Liver (tissue), 9 donors: ENCODE measurements around the gene MSLN. TPM values are rescaled to one million over a fixed set of nuclear protein-coding genes. Genes with fewer than 3 reads are reported as not detected.

Experiments
- DNase-seq: peaks from one replicate; pipeline ENCODE4 v3.0.0-alpha.2; 2017; ENCODE audit warnings: low spot score
- H3K27ac ChIP-seq, 2 donors: one replicate each; pipeline ENCODE4 v1.7.0; 2013; ENCODE audit warnings: inconsistent platforms in 2 of 2, low read length in 2 of 2, control low read depth in 1 of 2, low read depth in 1 of 2, mild to moderate bottlenecking in 1 of 2
- H3K27me3 ChIP-seq, 4 donors: one replicate each; pipeline versions ENCODE4 v1.6.1 to v1.7.0; 2013; ENCODE audit warnings: low read length in 3 of 4, inconsistent platforms in 1 of 4, mild to moderate bottlenecking in 1 of 4, moderate library complexity in 1 of 4; ENCODE audit not compliant: control insufficient read depth in 4 of 4, insufficient read depth in 4 of 4
- H3K36me3 ChIP-seq, 4 donors: one replicate each; pipeline versions ENCODE4 v1.6.1 to v1.7.0; 2013; ENCODE audit warnings: low read length in 3 of 4, mild to moderate bottlenecking in 3 of 4, low read depth in 1 of 4, moderate library complexity in 1 of 4; ENCODE audit not compliant: control insufficient read depth in 4 of 4, insufficient read depth in 3 of 4
- H3K4me1 ChIP-seq, 4 donors: one replicate each; pipeline versions ENCODE4 v1.6.1 to v1.7.0; 2013; ENCODE audit warnings: low read length in 3 of 4, mild to moderate bottlenecking in 3 of 4, moderate library complexity in 1 of 4; ENCODE audit not compliant: control insufficient read depth in 4 of 4, insufficient read depth in 4 of 4
- H3K4me3 ChIP-seq, 3 donors: one replicate each; pipeline versions ENCODE4 v1.6.1 to v1.7.0; 2013; ENCODE audit warnings: low read length in 3 of 3, control low read depth in 1 of 3, low read depth in 1 of 3, mild to moderate bottlenecking in 1 of 3
- H3K9ac ChIP-seq, 2 donors: one replicate each; pipeline ENCODE4 v1.7.0; 2013; ENCODE audit warnings: low read length in 2 of 2, mild to moderate bottlenecking in 2 of 2, moderate library complexity in 2 of 2, control low read depth in 1 of 2, low read depth in 1 of 2
- H3K9me3 ChIP-seq, 4 donors: one replicate each; pipeline versions ENCODE4 v1.6.1 to v1.7.0; 2013; ENCODE audit warnings: low read length in 3 of 4; ENCODE audit not compliant: control insufficient read depth in 4 of 4
- CTCF ChIP-seq: fragments of 150-350 bp; IDR thresholded peaks from 2 replicates; pipeline ENCODE4 v1.5.1; 2017; ENCODE audit warnings: improper control_type of control experiment, low read depth, low read length; ENCODE audit not compliant: missing input control
- EGR1 ChIP-seq, 2 donors: IDR thresholded peaks; 2 replicates each; pipeline ENCODE4 v1.6.1; 2016 to 2018; ENCODE audit warnings: antibody characterized with exemption in 2 of 2, low read depth in 2 of 2
- FOXA1 ChIP-seq: IDR thresholded peaks from 2 replicates; pipeline ENCODE4 v1.6.1; 2016; ENCODE audit warnings: antibody characterized with exemption
- FOXA2 ChIP-seq: IDR thresholded peaks from 2 replicates; pipeline ENCODE4 v1.6.1; 2016; ENCODE audit warnings: antibody characterized with exemption
- GABPA ChIP-seq, 2 donors: IDR thresholded peaks in 1 of 2; conservative IDR thresholded peaks in 1 of 2; 2 replicates each; pipeline ENCODE4 v1.6.1; 2016; ENCODE audit warnings: antibody characterized with exemption in 2 of 2, mild to moderate bottlenecking in 1 of 2, moderate library complexity in 1 of 2
- HNF4A ChIP-seq, 2 donors: conservative IDR thresholded peaks; 2 replicates each; pipeline ENCODE4 v1.6.1; 2016; ENCODE audit warnings: antibody characterized with exemption in 2 of 2, mild to moderate bottlenecking in 2 of 2
- HNF4G ChIP-seq: IDR thresholded peaks from 2 replicates; pipeline ENCODE4 v1.6.1; 2016; ENCODE audit warnings: antibody characterized with exemption
- JUND ChIP-seq, 2 donors: IDR thresholded peaks; 2 replicates each; pipeline ENCODE4 v1.6.1; 2016; ENCODE audit warnings: antibody characterized with exemption in 2 of 2
- MAX ChIP-seq: IDR thresholded peaks from 2 replicates; pipeline ENCODE4 v1.6.1; 2016; ENCODE audit warnings: antibody characterized with exemption
- NR2F2 ChIP-seq: IDR thresholded peaks from 2 replicates; pipeline ENCODE4 v1.6.1; 2016; ENCODE audit warnings: antibody characterized with exemption
- RAD21 ChIP-seq, 2 donors: IDR thresholded peaks; 2 replicates each; pipeline ENCODE4 v1.6.1; 2016; ENCODE audit warnings: antibody characterized with exemption in 2 of 2, mild to moderate bottlenecking in 2 of 2
- RXRA ChIP-seq, 2 donors: IDR thresholded peaks; 2 replicates each; pipeline ENCODE4 v1.6.1; 2017 to 2018; ENCODE audit warnings: antibody characterized with exemption in 2 of 2, mild to moderate bottlenecking in 1 of 2
- SP1 ChIP-seq: IDR thresholded peaks from 2 replicates; pipeline ENCODE4 v1.6.1; 2018; ENCODE audit warnings: antibody characterized with exemption, mild to moderate bottlenecking
- TAF1 ChIP-seq: conservative IDR thresholded peaks from 2 replicates; pipeline ENCODE4 v1.6.1; 2016; ENCODE audit warnings: antibody characterized with exemption, mild to moderate bottlenecking
- YY1 ChIP-seq: IDR thresholded peaks from 2 replicates; pipeline ENCODE4 v1.6.1; 2016; ENCODE audit warnings: antibody characterized with exemption, mild to moderate bottlenecking
- ZBTB33 ChIP-seq: IDR thresholded peaks from 2 replicates; pipeline ENCODE4 v1.6.1; 2016; ENCODE audit warnings: antibody characterized with exemption
- WGBS: extraction: QIAGEN DNeasy Blood & Tissue Kit; methylation state at CpG from one replicate; pipeline ENCODE4 v1.1.7; 2013; 5-methylcytosine and 5-hydroxymethylcytosine counted together
- polyA plus RNA-seq, 2 donors: library from polyadenylated mRNA; stranded (reverse) in 1 of 2; unstranded in 1 of 2; fragments of 200-250 nt in 1 of 2; fragments of >200 nt in 1 of 2; fragmentation: Nextera tagmentation in 1 of 2; extraction: Ambion mirVana in 1 of 2; gene quantifications; one replicate each; pipeline versions ENCODE4 v1.2.1 to v1.2.3, GENCODE V29; 2013 to 2015
- total RNA-seq, 2 donors: library from RNA; depleted of rRNA; stranded (reverse); fragments of >200 nt; gene quantifications; one replicate each; pipeline ENCODE4 v1.2.3, GENCODE V29; 2014
- donor health status: healthy.
- donor health status: healthy.
- donor health status: healthy.
- donor health status: healthy.
- donor health status: healthy.

MSLN gene
- total and polyA plus RNA-seq, 4 donors = 0.03 to 0.65 (median 0.08) TPM; not detected in 1

GRCh38 chr16:764848-765487, 4.4 kb downstream of the MSLN start:
- Histone ChIP-seq H3K36me3 (no peaks in the 10 kb centered on the region), H3K4me1 (peaks cover 0 to 1% (median 0%) of the 10 kb centered on the region in 4 donors), H3K9ac (no peak overlapping the region), H3K27ac (no peak overlapping the region), H3K9me3 (no peaks in the 10 kb centered on the region), H3K27me3 (peaks cover 0 to 3% (median 0%) of the 10 kb centered on the region in 4 donors), H3K4me3 (no peak overlapping the region)
- WGBS = 87% methylated on average over 38 of the region's 38 CpGs
- TF ChIP-seq MAX (no peak), RAD21 (IDR thresholded peaks at IDR 0.05) (no peak), SP1 (no peak), NR2F2 (no peak), HNF4A (conservative IDR thresholded peaks at IDR 0.05) (no peak), GABPA (IDR thresholded peaks at IDR 0.05 in 1 of 2, conservative IDR thresholded peaks at IDR 0.05 in 1 of 2) (no peak), YY1 (no peak), TAF1 (no peak), FOXA1 (no peak), JUND (IDR thresholded peaks at IDR 0.05) (no peak), HNF4G (no peak), ZBTB33 (no peak), EGR1 (IDR thresholded peaks at IDR 0.05; ENCODE audit: low read depth in 2 of 2) (no peak), FOXA2 (no peak)
- no peak for DNase-seq

GRCh38 chr16:765488-765865, 4.9 kb downstream of the MSLN start:
- Histone ChIP-seq H3K27me3 (peaks cover 0 to 3% (median 0%) of the 10 kb centered on the region in 4 donors), H3K9me3 (no peaks in the 10 kb centered on the region), H3K4me3 (no peak overlapping the region), H3K4me1 (peaks cover 0 to 1% (median 0%) of the 10 kb centered on the region in 4 donors), H3K36me3 (no peaks in the 10 kb centered on the region), H3K27ac (no peak overlapping the region), H3K9ac (no peak overlapping the region)
- 93% methylated on average over 29 of the region's 29 CpGs for WGBS
- no peak for DNase-seq
- no peak for TF ChIP-seq RXRA (IDR thresholded peaks at IDR 0.05)
- TF ChIP-seq EGR1 (IDR thresholded peaks at IDR 0.05; ENCODE audit: low read depth in 2 of 2) = no peak
- no peak for TF ChIP-seq JUND (IDR thresholded peaks at IDR 0.05)
- TF ChIP-seq RAD21 (IDR thresholded peaks at IDR 0.05) = no peak
- no peak for TF ChIP-seq FOXA2
- TF ChIP-seq CTCF = no peak
- TF ChIP-seq MAX = no peak
- no peak for TF ChIP-seq YY1
